ENCODE measurements around the gene CMTM2. TPM values are rescaled to one million over a fixed set of nuclear protein-coding genes. Genes with fewer than 3 reads are reported as not detected.

Gene CMTM2
- total and polyA plus RNA-seq, 9 of the 15 experiments (the other 6 are each of a cell fraction or from before 2014, with no cell fraction given): not detected

DNA sequence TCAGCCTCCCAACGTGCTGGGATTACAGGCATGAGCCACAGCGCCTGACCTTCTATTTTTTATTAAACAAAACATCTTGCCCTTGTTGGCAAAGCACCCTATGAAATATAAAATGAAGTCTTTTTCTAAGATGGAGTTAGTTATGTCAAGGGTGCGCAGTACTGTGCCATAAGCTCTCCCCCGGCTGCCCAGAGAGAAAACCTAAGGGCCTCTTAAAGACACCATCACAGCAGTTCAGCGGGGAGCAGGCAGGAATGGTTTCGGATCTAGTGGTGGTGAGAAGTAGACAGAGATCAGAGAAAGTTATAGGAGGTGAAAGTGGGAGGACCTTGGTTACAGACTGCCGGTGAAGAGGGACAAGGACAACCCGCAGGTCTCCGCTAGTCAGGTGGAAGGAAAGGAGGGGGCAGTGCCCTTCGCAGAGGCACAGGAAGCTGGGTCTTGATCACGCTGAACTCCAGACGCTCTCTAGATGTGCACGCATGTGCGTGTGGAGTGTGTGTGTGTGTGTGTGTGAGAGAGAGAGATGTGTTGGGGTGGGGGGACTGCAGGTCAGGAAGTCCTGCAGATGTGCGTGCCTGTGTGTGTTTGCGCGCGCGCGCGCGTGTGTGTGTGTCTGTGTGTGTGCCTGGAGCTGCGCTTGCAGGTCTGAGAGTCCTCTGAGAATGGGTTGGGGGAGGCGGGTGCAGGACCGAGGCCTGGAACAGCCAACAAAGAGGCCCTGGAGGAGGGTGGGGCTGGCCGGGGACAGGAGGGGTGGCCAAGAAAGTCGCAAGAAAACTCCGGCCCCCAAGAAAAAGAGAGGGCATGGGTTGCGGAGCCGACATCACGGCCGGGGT, 24.5 kb downstream of the CMTM2 start (continued):
- TF ChIP-seq, protein P1, sequence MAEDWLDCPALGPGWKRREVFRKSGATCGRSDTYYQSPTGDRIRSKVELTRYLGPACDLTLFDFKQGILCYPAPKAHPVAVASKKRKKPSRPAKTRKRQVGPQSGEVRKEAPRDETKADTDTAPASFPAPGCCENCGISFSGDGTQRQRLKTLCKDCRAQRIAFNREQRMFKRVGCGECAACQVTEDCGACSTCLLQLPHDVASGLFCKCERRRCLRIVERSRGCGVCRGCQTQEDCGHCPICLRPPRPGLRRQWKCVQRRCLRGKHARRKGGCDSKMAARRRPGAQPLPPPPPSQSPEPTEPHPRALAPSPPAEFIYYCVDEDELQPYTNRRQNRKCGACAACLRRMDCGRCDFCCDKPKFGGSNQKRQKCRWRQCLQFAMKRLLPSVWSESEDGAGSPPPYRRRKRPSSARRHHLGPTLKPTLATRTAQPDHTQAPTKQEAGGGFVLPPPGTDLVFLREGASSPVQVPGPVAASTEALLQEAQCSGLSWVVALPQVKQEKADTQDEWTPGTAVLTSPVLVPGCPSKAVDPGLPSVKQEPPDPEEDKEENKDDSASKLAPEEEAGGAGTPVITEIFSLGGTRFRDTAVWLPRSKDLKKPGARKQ (CRISPR knock-in tag; IDR thresholded peaks at IDR 0.05): no peak
- TF ChIP-seq ZNF316 (IDR thresholded peaks at IDR 0.05): peak; percentile 43
- no peak for TF ChIP-seq SIRT6 (IDR thresholded peaks at IDR 0.05; ENCODE audit: low read depth, low read length)
- TF ChIP-seq, protein P2, sequence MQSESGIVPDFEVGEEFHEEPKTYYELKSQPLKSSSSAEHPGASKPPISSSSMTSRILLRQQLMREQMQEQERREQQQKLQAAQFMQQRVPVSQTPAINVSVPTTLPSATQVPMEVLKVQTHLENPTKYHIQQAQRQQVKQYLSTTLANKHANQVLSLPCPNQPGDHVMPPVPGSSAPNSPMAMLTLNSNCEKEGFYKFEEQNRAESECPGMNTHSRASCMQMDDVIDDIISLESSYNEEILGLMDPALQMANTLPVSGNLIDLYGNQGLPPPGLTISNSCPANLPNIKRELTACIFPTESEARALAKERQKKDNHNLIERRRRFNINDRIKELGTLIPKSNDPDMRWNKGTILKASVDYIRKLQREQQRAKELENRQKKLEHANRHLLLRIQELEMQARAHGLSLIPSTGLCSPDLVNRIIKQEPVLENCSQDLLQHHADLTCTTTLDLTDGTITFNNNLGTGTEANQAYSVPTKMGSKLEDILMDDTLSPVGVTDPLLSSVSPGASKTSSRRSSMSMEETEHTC (IDR thresholded peaks at IDR 0.05): no peak
- TF ChIP-seq, protein P3, sequence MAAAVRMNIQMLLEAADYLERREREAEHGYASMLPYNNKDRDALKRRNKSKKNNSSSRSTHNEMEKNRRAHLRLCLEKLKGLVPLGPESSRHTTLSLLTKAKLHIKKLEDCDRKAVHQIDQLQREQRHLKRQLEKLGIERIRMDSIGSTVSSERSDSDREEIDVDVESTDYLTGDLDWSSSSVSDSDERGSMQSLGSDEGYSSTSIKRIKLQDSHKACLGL (CRISPR knock-in tag; IDR thresholded peaks at IDR 0.05; ENCODE audit: borderline replicate concordance, poor library complexity, severe bottlenecking): no peak
- TF ChIP-seq RAD21 (CRISPR knock-in tag; conservative IDR thresholded peaks at IDR 0.05 in 1 of 2, IDR thresholded peaks at IDR 0.05 in 1 of 2): no peak
- TF ChIP-seq LEF1 (IDR thresholded peaks at IDR 0.05): no peak
- TF ChIP-seq SPI1 (IDR thresholded peaks at IDR 0.05; ENCODE audit: borderline replicate concordance, low read depth, low read length): no peak
- no peak for TF ChIP-seq FOXM1 (IDR thresholded peaks at IDR 0.05; ENCODE audit: low read depth)
- TF ChIP-seq FOXM1 (CRISPR knock-in tag; IDR thresholded peaks at IDR 0.05; ENCODE audit: low read depth): no peak
- TF ChIP-seq CEBPG (CRISPR knock-in tag; IDR thresholded peaks at IDR 0.05): no peak
- no peak for TF ChIP-seq CEBPG (tag; conservative IDR thresholded peaks at IDR 0.05 in 1 of 2, IDR thresholded peaks at IDR 0.05 in 1 of 2)
- no peak for TF ChIP-seq SAP30 (IDR thresholded peaks at IDR 0.05; ENCODE audit: borderline replicate concordance, insufficient read depth, low read depth, low read length, poor library complexity, severe bottlenecking)
- TF ChIP-seq, protein P4, sequence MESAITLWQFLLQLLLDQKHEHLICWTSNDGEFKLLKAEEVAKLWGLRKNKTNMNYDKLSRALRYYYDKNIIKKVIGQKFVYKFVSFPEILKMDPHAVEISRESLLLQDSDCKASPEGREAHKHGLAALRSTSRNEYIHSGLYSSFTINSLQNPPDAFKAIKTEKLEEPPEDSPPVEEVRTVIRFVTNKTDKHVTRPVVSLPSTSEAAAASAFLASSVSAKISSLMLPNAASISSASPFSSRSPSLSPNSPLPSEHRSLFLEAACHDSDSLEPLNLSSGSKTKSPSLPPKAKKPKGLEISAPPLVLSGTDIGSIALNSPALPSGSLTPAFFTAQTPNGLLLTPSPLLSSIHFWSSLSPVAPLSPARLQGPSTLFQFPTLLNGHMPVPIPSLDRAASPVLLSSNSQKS (CRISPR knock-in tag; IDR thresholded peaks at IDR 0.05): no peak
- TF ChIP-seq, protein P5, sequence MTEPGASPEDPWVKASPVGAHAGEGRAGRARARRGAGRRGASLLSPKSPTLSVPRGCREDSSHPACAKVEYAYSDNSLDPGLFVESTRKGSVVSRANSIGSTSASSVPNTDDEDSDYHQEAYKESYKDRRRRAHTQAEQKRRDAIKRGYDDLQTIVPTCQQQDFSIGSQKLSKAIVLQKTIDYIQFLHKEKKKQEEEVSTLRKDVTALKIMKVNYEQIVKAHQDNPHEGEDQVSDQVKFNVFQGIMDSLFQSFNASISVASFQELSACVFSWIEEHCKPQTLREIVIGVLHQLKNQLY (CRISPR knock-in tag; conservative IDR thresholded peaks at IDR 0.05): no peak
- TF ChIP-seq HEY1 (CRISPR knock-in tag; IDR thresholded peaks at IDR 0.05; ENCODE audit: borderline replicate concordance): no peak; the same call in 1 of the 2 replicates
- no peak for TF ChIP-seq GTF2E2 (tag; IDR thresholded peaks at IDR 0.05)
- no peak for TF ChIP-seq TEAD4 (IDR thresholded peaks at IDR 0.05; ENCODE audit: low read length)
- no peak for TF ChIP-seq TEAD4 (CRISPR knock-in tag; IDR thresholded peaks at IDR 0.05; ENCODE audit: borderline replicate concordance)
- no peak for TF ChIP-seq ZNF174 (CRISPR knock-in tag; IDR thresholded peaks at IDR 0.05)
- TF ChIP-seq ZFPM2 (CRISPR knock-in tag; IDR thresholded peaks at IDR 0.05): 0 out of 2 replicates have a peak, but pooled peaks have one; percentile 33

Data from K562 (cell line).